ENCODE results near the gene MSRB3.
"Not testable (repeated sequence)": the region's sequence is repeated elsewhere in the genome, so short reads cannot be mapped to it uniquely, and the experiment has no call there.

The MSRB3 gene

GRCh38 chr12:65293735-65294134 lies 15.3 kb downstream of the MSRB3 start:
- no peak for DNase-seq

GRCh38 chr12:65294641-65295262 lies 16.3 kb downstream of the MSRB3 start:
- no peak for DNase-seq

- no peak for DNase-seq
These were observed 18.2 kb downstream of the MSRB3 start for GRCh38 chr12:65296508-65297265.

GRCh38 chr12:65300097-65300496 lies 21.6 kb downstream of the MSRB3 start:
- no peak for DNase-seq

- no peak for DNase-seq
These were observed 22.3 kb downstream of the MSRB3 start for GRCh38 chr12:65300679-65301349.

- DNase-seq, result no peak
These were observed 24.4 kb downstream of the MSRB3 start for GRCh38 chr12:65302891-65303290.

- DNase-seq, result no peak
These were observed 27.0 kb downstream of the MSRB3 start for GRCh38 chr12:65305346-65305950.

GRCh38 chr12:65306366-65307168 lies 28.1 kb downstream of the MSRB3 start:
- DNase-seq, result peak; percentile 3

GRCh38 chr12:65307169-65307501 lies 28.7 kb downstream of the MSRB3 start:
- no peak for DNase-seq

GRCh38 chr12:65308006-65308405 lies 29.5 kb downstream of the MSRB3 start:
- DNase-seq, result no peak

- no peak for DNase-seq
These were observed 30.2 kb downstream of the MSRB3 start for GRCh38 chr12:65308601-65309071.

- no peak for DNase-seq
These were observed 32.8 kb downstream of the MSRB3 start for GRCh38 chr12:65311260-65311659.

GRCh38 chr12:65313719-65314317 lies 35.3 kb downstream of the MSRB3 start:
- no peak for DNase-seq

GRCh38 chr12:65315238-65315637 lies 36.8 kb downstream of the MSRB3 start:
- not testable (repeated sequence) for DNase-seq

GRCh38 chr12:65318186-65318685 lies 39.8 kb downstream of the MSRB3 start:
- DNase-seq, result no peak

- no peak for DNase-seq
These were observed 41.3 kb downstream of the MSRB3 start for GRCh38 chr12:65319688-65320200.

GRCh38 chr12:65323070-65323469 lies 44.6 kb downstream of the MSRB3 start:
- DNase-seq, result no peak

GRCh38 chr12:65324056-65324455 lies 45.6 kb downstream of the MSRB3 start:
- no peak for DNase-seq

- no peak for DNase-seq
These were observed 46.1 kb downstream of the MSRB3 start for GRCh38 chr12:65324551-65324950.

- DNase-seq, result no peak
These were observed 46.7 kb downstream of the MSRB3 start for GRCh38 chr12:65325183-65325582.

GRCh38 chr12:65326616-65327015 lies 48.1 kb downstream of the MSRB3 start:
- no peak for DNase-seq
